ENCODE data around the gene LCE4A.
"Not testable (repeated sequence)": the region's sequence is repeated elsewhere in the genome, so short reads cannot be mapped to it uniquely, and the experiment has no call there.

- not testable (repeated sequence) for TF ChIP-seq CTCF (IDR thresholded peaks at IDR 0.05; ENCODE audit: insufficient read depth, low read length, poor library complexity, severe bottlenecking); EZH2phosphoT487 (conservative IDR thresholded peaks at IDR 0.05; ENCODE audit: low read length)
These were observed 41.8 kb upstream of the LCE4A start for GRCh38 chr1:152666171-152666570.
